ENCODE measurements around the gene COL25A1.

COL25A1 gene

GRCh38 chr4:109229028-109229427 is 73.4 kb downstream of the COL25A1 start:
- ChIA-PET POLR2A (no interaction called here), CTCF (no interaction called here)
- DNase-seq (ENCODE audit: extremely low spot score), result no peak
- TF ChIP-seq SUZ12 (IDR thresholded peaks at IDR 0.05), result no peak
- TF ChIP-seq FOXA1 (IDR thresholded peaks at IDR 0.05), result no peak
- no peak for TF ChIP-seq ARNT (IDR thresholded peaks at IDR 0.05)
- no peak for TF ChIP-seq HDGF (IDR thresholded peaks at IDR 0.05; ENCODE audit: borderline replicate concordance)
- TF ChIP-seq BHLHE40 (IDR thresholded peaks at IDR 0.05; ENCODE audit: borderline replicate concordance), result no peak
- no peak for TF ChIP-seq TARDBP (IDR thresholded peaks at IDR 0.05)

- DNase-seq (ENCODE audit: extremely low spot score), result no peak
- ChIA-PET CTCF (interaction anchor here (0.6 kb wide), 1 partner anchor 10 kb away, joined by 6 read pairs; no protein-coding TSS in a partner anchor), POLR2A (no interaction called here)
- TF ChIP-seq LEF1 (IDR thresholded peaks at IDR 0.05; ENCODE audit: borderline replicate concordance), result no peak
- TF ChIP-seq TARDBP (IDR thresholded peaks at IDR 0.05), result no peak
- TF ChIP-seq PKNOX1 (IDR thresholded peaks at IDR 0.05), result no peak
Observed at GRCh38 chr4:109218288-109218687, 84.2 kb downstream of the COL25A1 start.

- CTCF ChIA-PET, result no interaction called here
- no peak for DNase-seq (ENCODE audit: extremely low spot score)
- POLR2A ChIA-PET, result no interaction called here
- TF ChIP-seq FOXM1 (IDR thresholded peaks at IDR 0.05; ENCODE audit: borderline replicate concordance) (no peak), SUZ12 (IDR thresholded peaks at IDR 0.05) (no peak), LEF1 (IDR thresholded peaks at IDR 0.05; ENCODE audit: borderline replicate concordance) (no peak), NFRKB (IDR thresholded peaks at IDR 0.05) (no peak), FOXK2 (IDR thresholded peaks at IDR 0.05) (no peak), TARDBP (IDR thresholded peaks at IDR 0.05) (no peak)
Observed at GRCh38 chr4:109216085-109216696, 86.3 kb downstream of the COL25A1 start.

- TF ChIP-seq BHLHE40 (IDR thresholded peaks at IDR 0.05; ENCODE audit: borderline replicate concordance), result no peak
- TF ChIP-seq LEF1 (IDR thresholded peaks at IDR 0.05; ENCODE audit: borderline replicate concordance), result no peak
- TF ChIP-seq FOXK2 (IDR thresholded peaks at IDR 0.05), result no peak
- TF ChIP-seq CTBP1 (IDR thresholded peaks at IDR 0.05; ENCODE audit: borderline replicate concordance), result no peak
- no peak for TF ChIP-seq PKNOX1 (IDR thresholded peaks at IDR 0.05)
- TF ChIP-seq HDGF (IDR thresholded peaks at IDR 0.05; ENCODE audit: borderline replicate concordance), result no peak
- no peak for TF ChIP-seq FOXM1 (IDR thresholded peaks at IDR 0.05; ENCODE audit: borderline replicate concordance)
- TF ChIP-seq ELF4 (IDR thresholded peaks at IDR 0.05), result no peak
- TF ChIP-seq NFRKB (IDR thresholded peaks at IDR 0.05), result no peak
- TF ChIP-seq L3MBTL2 (conservative IDR thresholded peaks at IDR 0.05), result no peak
- TF ChIP-seq SUZ12 (IDR thresholded peaks at IDR 0.05), result no peak
- no peak for TF ChIP-seq FOXA1 (IDR thresholded peaks at IDR 0.05)
- TF ChIP-seq ZNF384 (IDR thresholded peaks at IDR 0.05), result no peak
- no peak for TF ChIP-seq SP1 (IDR thresholded peaks at IDR 0.05)
- TF ChIP-seq TARDBP (IDR thresholded peaks at IDR 0.05), result no peak
- DNase-seq (ENCODE audit: extremely low spot score), result no peak
- POLR2A ChIA-PET, result no interaction called here
- CTCF ChIA-PET, result no interaction called here
Observed at GRCh38 chr4:109215506-109215905, 87.0 kb downstream of the COL25A1 start.

GRCh38 chr4:109214622-109215301 is 87.7 kb downstream of the COL25A1 start:
- DNase-seq (ENCODE audit: extremely low spot score), result no peak
- ChIA-PET CTCF (no interaction called here), POLR2A (no interaction called here)
- TF ChIP-seq CTBP1 (IDR thresholded peaks at IDR 0.05; ENCODE audit: borderline replicate concordance) (no peak), BHLHE40 (IDR thresholded peaks at IDR 0.05; ENCODE audit: borderline replicate concordance) (no peak), SUZ12 (IDR thresholded peaks at IDR 0.05) (no peak), TARDBP (IDR thresholded peaks at IDR 0.05) (no peak), LEF1 (IDR thresholded peaks at IDR 0.05; ENCODE audit: borderline replicate concordance) (no peak)

GRCh38 chr4:109213056-109213455 is 89.4 kb downstream of the COL25A1 start:
- ChIA-PET POLR2A (no interaction called here), CTCF (interaction anchor here (0.6 kb wide), 1 partner anchor 395 kb away, joined by 4 read pairs; no protein-coding TSS in a partner anchor)
- no peak for TF ChIP-seq CTBP1 (IDR thresholded peaks at IDR 0.05; ENCODE audit: borderline replicate concordance)
- no peak for TF ChIP-seq BHLHE40 (IDR thresholded peaks at IDR 0.05; ENCODE audit: borderline replicate concordance)
- TF ChIP-seq L3MBTL2 (conservative IDR thresholded peaks at IDR 0.05), result no peak
- no peak for TF ChIP-seq NFRKB (IDR thresholded peaks at IDR 0.05)
- no peak for TF ChIP-seq HDGF (IDR thresholded peaks at IDR 0.05; ENCODE audit: borderline replicate concordance)
- TF ChIP-seq PKNOX1 (IDR thresholded peaks at IDR 0.05), result no peak
- no peak for TF ChIP-seq FOXA1 (IDR thresholded peaks at IDR 0.05)
- no peak for TF ChIP-seq TARDBP (IDR thresholded peaks at IDR 0.05)
- no peak for TF ChIP-seq LEF1 (IDR thresholded peaks at IDR 0.05; ENCODE audit: borderline replicate concordance)
- no peak for TF ChIP-seq FOXK2 (IDR thresholded peaks at IDR 0.05)
- no peak for TF ChIP-seq FOXM1 (IDR thresholded peaks at IDR 0.05; ENCODE audit: borderline replicate concordance)
- TF ChIP-seq ZNF384 (IDR thresholded peaks at IDR 0.05), result no peak
- no peak for TF ChIP-seq ELF4 (IDR thresholded peaks at IDR 0.05)
- TF ChIP-seq ARNT (IDR thresholded peaks at IDR 0.05), result no peak
- no peak for TF ChIP-seq SP1 (IDR thresholded peaks at IDR 0.05)
- TF ChIP-seq SUZ12 (IDR thresholded peaks at IDR 0.05), result no peak
- no peak for DNase-seq (ENCODE audit: extremely low spot score)
